Activated naive CD8-positive, alpha-beta T cell treated with anti-CD3 and anti-CD28 coated beads, Interleukin-2, amount 50 U/mL, for 16 hours (primary cell): Measurements from ENCODE around the gene CYB5RL.
A peak's percentile ranks its signal among the peaks of the same experiment; 100 is the strongest.
"Not testable (repeated sequence)": the region's sequence is repeated elsewhere in the genome, so short reads cannot be mapped to it uniquely, and the experiment has no call there.

ENCODE experiments used
- DNase-seq: peaks from one replicate; pipeline ENCODE4 v3.0.0-alpha.2; 2020; ENCODE audit warnings: low read depth, low spot score

CYB5RL gene

GRCh38 chr1:54199765-54200518, at the start of gene CYB5RL, which contains the start of gene MRPL37:
Gene CYB5RL, minus strand, starts transcription at chr1:54200030. Its CDS starts 4,414 bp downstream, at chr1:54195616.
Gene MRPL37, plus strand, starts transcription at chr1:54200167. Its CDS starts 77 bp downstream, at chr1:54200244.
- DNase-seq, result peak; percentile 79

GRCh38 chr1:54248966-54249365, 49.1 kb upstream of the CYB5RL start:
- no peak for DNase-seq

- DNase-seq, result no peak
Measured at GRCh38 chr1:54247863-54248515, 48.2 kb upstream of the CYB5RL start.

- DNase-seq, result no peak
Measured at GRCh38 chr1:54246116-54246721, 46.4 kb upstream of the CYB5RL start.

GRCh38 chr1:54245501-54245900, 45.7 kb upstream of the CYB5RL start:
- DNase-seq, result no peak

GRCh38 chr1:54244655-54245054, 44.8 kb upstream of the CYB5RL start:
- DNase-seq, result no peak

GRCh38 chr1:54243022-54243421, 43.2 kb upstream of the CYB5RL start:
- no peak for DNase-seq

GRCh38 chr1:54241364-54241763, 41.5 kb upstream of the CYB5RL start:
- DNase-seq, result no peak

GRCh38 chr1:54240741-54241335, 41.0 kb upstream of the CYB5RL start:
- DNase-seq, result no peak

- DNase-seq, result no peak
Measured at GRCh38 chr1:54239631-54240031, 39.8 kb upstream of the CYB5RL start.

GRCh38 chr1:54239035-54239383, 39.2 kb upstream of the CYB5RL start:
- DNase-seq, result no peak

GRCh38 chr1:54238353-54239034, 38.7 kb upstream of the CYB5RL start:
- DNase-seq, result no peak

GRCh38 chr1:54237586-54237985, 37.8 kb upstream of the CYB5RL start:
- no peak for DNase-seq

GRCh38 chr1:54234284-54234683, 34.5 kb upstream of the CYB5RL start:
- no peak for DNase-seq

GRCh38 chr1:54233196-54233595, 33.4 kb upstream of the CYB5RL start:
- DNase-seq, result not testable (repeated sequence)

GRCh38 chr1:54230507-54231339, 30.9 kb upstream of the CYB5RL start:
- DNase-seq, result no peak

- DNase-seq, result no peak
Measured at GRCh38 chr1:54229281-54229891, 29.6 kb upstream of the CYB5RL start.

GRCh38 chr1:54228638-54229079, 28.8 kb upstream of the CYB5RL start:
- no peak for DNase-seq

- no peak for DNase-seq
Measured at GRCh38 chr1:54227891-54228310, 28.1 kb upstream of the CYB5RL start.

GRCh38 chr1:54227091-54227602, 27.3 kb upstream of the CYB5RL start:
- DNase-seq, result no peak
